Adrenal gland (tissue), 12 donors: Measurements from ENCODE around the gene ANTKMT. TPM values are rescaled to one million over a fixed set of nuclear protein-coding genes. Genes with fewer than 3 reads are reported as not detected.

Source experiments
- DNase-seq, 7 donors: peaks; one replicate each; pipeline ENCODE4 v3.0.0-alpha.2; 2019 to 2020
- H3K27ac ChIP-seq, 5 donors: fragments of 200-600 bp; sonication (generic) in 4 of 5; 1 replicate in 3 of 5; 2 replicates in 2 of 5; pipeline versions ENCODE4 v1.5.1 to v1.8.0; 2016 to 2020; ENCODE audit warnings: mild to moderate bottlenecking in 1 of 5
- H3K27me3 ChIP-seq: fragments of 200-600 bp; 2 replicates; pipeline ENCODE4 v1.8.0; 2021
- H3K36me3 ChIP-seq, 2 donors: fragments of 200-600 bp; replicated peaks in 1 of 2; 1 replicate in 1 of 2; 2 replicates in 1 of 2; pipeline versions ENCODE4 v1.5.1 to v1.8.0; 2018 to 2022
- H3K4me1 ChIP-seq, 2 donors: fragments of 200-600 bp; replicated peaks in 1 of 2; 1 replicate in 1 of 2; 2 replicates in 1 of 2; pipeline versions ENCODE4 v1.5.1 to v1.8.0; 2018 to 2021
- H3K4me3 ChIP-seq, 4 donors: fragments of 200-600 bp; sonication (generic) in 3 of 4; one replicate each; pipeline ENCODE4 v1.5.1; 2016 to 2018
- H3K9me3 ChIP-seq, 3 donors: fragments of 200-600 bp; sonication (generic) in 1 of 3; replicated peaks in 1 of 3; 1 replicate in 2 of 3; 2 replicates in 1 of 3; pipeline versions ENCODE4 v1.5.1 to v1.8.0; 2016 to 2021
- POLR2A ChIP-seq, 2 donors: fragments of 450-650 bp; IDR thresholded peaks; one replicate each; pipeline ENCODE4 v1.6.1; 2017; ENCODE audit warnings: antibody characterized with exemption in 2 of 2, mild to moderate bottlenecking in 2 of 2, moderate library complexity in 1 of 2
- WGBS, 4 donors: extraction: QIAGEN DNeasy Blood & Tissue Kit in 2 of 4; methylation state at CpG; one replicate each; pipeline versions ENCODE4 v1.1.5 to v1.1.7; 2013 to 2017; 5-methylcytosine and 5-hydroxymethylcytosine counted together
- intact Hi-C, 2 donors: fragments of 100-400 bp; cut with DNase I; formaldehyde crosslinking; loops; one replicate each; pipeline versions ENCODE4 v1.14.1 to v1.15.0; 2022 to 2023
- polyA plus RNA-seq, 3 donors: library from polyadenylated mRNA; stranded (reverse); fragments of 200-250 nt in 2 of 3; fragments of 350-450 nt in 1 of 3; fragmentation: Illumina TruSeq in 1 of 3; extraction: RNeasy Lipid Tissue Mini Kit (QIAGEN cat#74804) in 1 of 3; gene quantifications; one replicate each; pipeline ENCODE4 v1.2.3, GENCODE V29; 2013 to 2014
- total RNA-seq, 9 donors: library from RNA; depleted of rRNA in 4 of 9; stranded (reverse); fragments of >200 nt in 4 of 9; fragments of 120-200 nt in 1 of 9; fragmentation: NEBNext Ultra II Directional in 1 of 9; extraction: Animal tissue kit (Norgen Biotek cat#: 25700) in 1 of 9; gene quantifications; one replicate each; pipeline versions ENCODE4 v1.1.0 to v1.2.4, GENCODE V29; 2013 to 2023
- TF ChIP-seq, protein P1 (sequence below), 6 experiments: fragments of 450-650 bp in 4 of 6; fragments of 200-600 bp in 2 of 6; sonication (generic) in 1 of 6; IDR thresholded peaks; 1 replicate in 5 of 6; 2 replicates in 1 of 6; pipeline versions ENCODE4 v1.5.1 to v1.8.0; 2016 to 2021; ENCODE audit warnings: antibody characterized with exemption in 6 of 6, mild to moderate bottlenecking in 2 of 6, moderate library complexity in 1 of 6
- donor health status: healthy with polysubstance abuse.
- donor health status: Bipolar disorder and iron deficiency.
- donor health status: DM: yes; HTN: yes; CAD: no.
- donor health status: DM: no; HTN: no; CAD: no.
- donor health status: DM: no; HTN: no; CAD: no.
- donor health status: DM: yes; HTN: yes; CAD: no.

ANTKMT gene
- total and polyA plus RNA-seq, 12 donors = 0.48 to 127 (median 64.1) TPM

DNA sequence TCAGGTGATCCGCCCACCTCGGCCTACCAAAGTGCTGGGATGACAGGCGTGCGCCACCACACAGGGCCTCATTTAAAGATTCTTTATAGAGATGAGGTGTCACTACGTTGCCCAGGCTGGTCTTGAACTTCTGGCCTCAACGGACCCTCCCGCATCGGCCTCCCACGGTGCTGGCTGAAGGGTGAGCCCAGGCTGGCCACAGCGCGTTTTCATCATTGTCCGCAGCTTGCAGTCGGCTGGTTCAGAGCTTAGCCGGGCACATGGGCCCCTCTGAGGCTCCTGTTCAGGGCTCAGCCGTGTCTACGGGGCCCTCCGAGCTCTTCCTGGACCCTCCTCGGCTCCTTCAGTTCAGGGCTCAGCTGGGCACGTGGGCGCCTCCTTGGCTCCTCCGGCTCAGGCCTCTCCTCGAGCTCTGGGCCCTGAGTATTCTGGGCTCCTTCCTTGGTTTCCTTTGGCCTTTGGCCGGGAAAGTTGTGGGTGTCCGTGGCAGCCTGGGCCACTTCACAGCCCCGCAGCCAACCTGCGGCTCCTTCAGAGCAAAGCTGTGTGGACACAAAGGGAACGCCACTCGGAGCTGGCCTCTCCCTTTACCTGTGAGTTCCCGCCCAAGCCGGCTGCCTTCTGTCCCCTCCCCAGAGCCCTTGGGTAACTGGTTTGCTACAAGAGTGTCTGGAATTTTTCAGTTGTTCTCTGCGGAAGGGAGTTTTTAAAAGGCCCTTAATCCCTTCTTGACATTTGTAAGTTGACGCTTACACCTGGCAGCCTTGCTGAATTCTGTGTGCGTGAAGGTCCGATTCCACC, 38.4 kb downstream of the ANTKMT start:
- 84 to 88% (median 85%) methylated on average over 18 to 34 of the region's 34 CpGs for WGBS, 4 donors
- Histone ChIP-seq H3K36me3 (no peaks in the 10 kb centered on the region), H3K27ac (no peak overlapping the region), H3K9me3 (no peaks in the 10 kb centered on the region), H3K4me3 (no peak overlapping the region), H3K27me3 (no peaks in the 10 kb centered on the region), H3K4me1 (no peaks in the 10 kb centered on the region)
- no peak for TF ChIP-seq POLR2A (IDR thresholded peaks at IDR 0.05)
- TF ChIP-seq, protein P1, sequence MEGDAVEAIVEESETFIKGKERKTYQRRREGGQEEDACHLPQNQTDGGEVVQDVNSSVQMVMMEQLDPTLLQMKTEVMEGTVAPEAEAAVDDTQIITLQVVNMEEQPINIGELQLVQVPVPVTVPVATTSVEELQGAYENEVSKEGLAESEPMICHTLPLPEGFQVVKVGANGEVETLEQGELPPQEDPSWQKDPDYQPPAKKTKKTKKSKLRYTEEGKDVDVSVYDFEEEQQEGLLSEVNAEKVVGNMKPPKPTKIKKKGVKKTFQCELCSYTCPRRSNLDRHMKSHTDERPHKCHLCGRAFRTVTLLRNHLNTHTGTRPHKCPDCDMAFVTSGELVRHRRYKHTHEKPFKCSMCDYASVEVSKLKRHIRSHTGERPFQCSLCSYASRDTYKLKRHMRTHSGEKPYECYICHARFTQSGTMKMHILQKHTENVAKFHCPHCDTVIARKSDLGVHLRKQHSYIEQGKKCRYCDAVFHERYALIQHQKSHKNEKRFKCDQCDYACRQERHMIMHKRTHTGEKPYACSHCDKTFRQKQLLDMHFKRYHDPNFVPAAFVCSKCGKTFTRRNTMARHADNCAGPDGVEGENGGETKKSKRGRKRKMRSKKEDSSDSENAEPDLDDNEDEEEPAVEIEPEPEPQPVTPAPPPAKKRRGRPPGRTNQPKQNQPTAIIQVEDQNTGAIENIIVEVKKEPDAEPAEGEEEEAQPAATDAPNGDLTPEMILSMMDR (IDR thresholded peaks at IDR 0.05) = no peak
- no peak for DNase-seq
- intact Hi-C loops = no loop called here

DNA sequence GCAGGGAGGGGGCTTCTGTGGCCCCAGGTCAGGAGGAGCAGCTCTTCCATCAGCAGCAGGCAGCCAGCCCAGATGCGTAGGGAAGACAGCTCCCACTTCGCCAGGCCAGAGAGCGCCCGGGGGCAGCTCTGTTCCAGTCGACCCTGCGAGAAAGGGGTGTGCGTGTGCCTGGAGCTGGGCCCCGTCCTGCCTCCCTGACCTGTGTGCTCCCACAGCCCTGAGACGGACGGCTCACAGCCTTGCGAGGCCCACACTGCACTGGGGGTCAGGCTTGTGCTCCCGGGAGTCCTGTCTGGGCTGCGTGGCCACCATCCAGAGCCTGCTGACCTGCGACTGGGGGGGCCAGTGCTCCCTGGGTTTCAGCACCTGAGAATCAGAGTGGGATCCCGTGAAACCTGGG, 39.1 kb downstream of the ANTKMT start:
- Histone ChIP-seq H3K4me1 (no peaks in the 10 kb centered on the region), H3K4me3 (no peak overlapping the region), H3K36me3 (no peaks in the 10 kb centered on the region), H3K27ac (no peak overlapping the region), H3K9me3 (no peaks in the 10 kb centered on the region), H3K27me3 (no peaks in the 10 kb centered on the region)
- intact Hi-C loops = no loop called here
- no peak for DNase-seq
- WGBS, 4 donors = 72 to 81% (median 75%) methylated on average over 4 to 15 of the region's 15 CpGs; no CpG with 5 or more reads in 1 of the 4 donors
- no peak for TF ChIP-seq POLR2A (IDR thresholded peaks at IDR 0.05)
- TF ChIP-seq, protein P1 (IDR thresholded peaks at IDR 0.05) = no peak

DNA sequence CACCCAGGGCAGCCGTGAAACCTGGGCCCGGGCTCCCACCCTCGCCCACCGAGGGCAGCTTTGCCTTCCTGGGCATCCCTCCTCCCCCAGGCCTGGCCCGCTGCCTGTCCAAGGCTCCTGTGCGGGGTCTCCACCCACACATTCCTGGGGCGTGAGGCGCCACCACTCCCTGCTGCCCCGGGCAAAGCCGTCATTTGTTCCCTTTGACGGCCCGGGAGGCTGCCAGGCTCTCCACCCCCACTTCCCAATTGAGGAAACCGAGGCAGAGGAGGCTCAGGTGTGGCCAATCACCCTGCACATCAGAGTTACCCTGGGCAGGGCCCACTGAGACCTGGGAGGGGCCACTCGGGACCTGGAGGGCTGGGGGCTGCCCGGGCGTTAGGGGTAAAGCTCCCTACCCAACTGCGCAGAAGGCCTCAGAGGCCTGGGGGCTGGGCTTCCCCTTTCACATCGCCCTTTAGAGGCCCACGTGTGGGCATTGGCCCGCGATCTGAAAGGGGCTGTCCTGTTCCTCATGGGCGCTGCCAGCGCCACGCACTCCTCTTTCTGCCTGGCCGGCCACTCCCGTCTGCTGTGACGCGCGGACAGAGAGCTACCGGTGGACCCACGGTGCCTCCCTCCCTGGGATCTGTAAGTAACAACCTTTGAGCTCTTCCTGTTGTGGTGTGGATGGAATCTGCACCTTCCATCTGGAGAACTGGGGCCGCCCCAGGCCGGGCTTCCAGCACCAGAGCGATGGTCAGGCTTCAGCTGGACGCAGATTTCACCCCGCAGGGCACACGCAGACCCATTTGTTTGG, 39.8 kb downstream of the ANTKMT start, which contains the start of gene MSLN:
MSLN (plus strand) TSS at position 190 of the 799 bp plus-strand sequence. CDS start 1,947 bp downstream, outside the sequence.
- intact Hi-C loops = no loop called here
- no peaks in the 10 kb centered on the region for H3K27me3 ChIP-seq

More for the DNA sequence above, 39.8 kb downstream of the ANTKMT start, which contains the start of gene MSLN:
- no peak within 1 kb of the TSS for H3K4me3 ChIP-seq
- TF ChIP-seq POLR2A (IDR thresholded peaks at IDR 0.05) = no peak
- TF ChIP-seq, protein P1 (IDR thresholded peaks at IDR 0.05) = no peak
- DNase-seq = no peak
- WGBS, 4 donors = 76 to 83% (median 77%) methylated on average over 18 to 37 of the region's 37 CpGs
- H3K4me1 ChIP-seq = no peaks in the 10 kb centered on the region
- H3K36me3 ChIP-seq = no peaks in the 10 kb centered on the region
- H3K9me3 ChIP-seq = no peaks in the 10 kb centered on the region
- H3K27ac ChIP-seq = no peak within 1 kb of the TSS
